Breast epithelium (tissue), 4 donors: ENCODE data around the gene VMP1. TPM values are rescaled to one million over a fixed set of nuclear protein-coding genes. Genes with fewer than 3 reads are reported as not detected.
"Not testable (repeated sequence)": the region's sequence is repeated elsewhere in the genome, so short reads cannot be mapped to it uniquely, and the experiment has no call there.

ENCODE experiments used
- DNase-seq, 2 donors: peaks; one replicate each; pipeline ENCODE4 v3.0.0-alpha.2; 2019; ENCODE audit warnings: low spot score in 2 of 2
- H3K27ac ChIP-seq, 2 donors: fragments of 200-600 bp; sonication (generic) in 1 of 2; one replicate each; pipeline ENCODE4 v1.5.1; 2016 to 2019; ENCODE audit warnings: mild to moderate bottlenecking in 1 of 2
- H3K27me3 ChIP-seq, 2 donors: fragments of 200-600 bp; sonication (generic) in 1 of 2; one replicate each; pipeline versions ENCODE4 v1.5.1 to v1.6.0; 2017 to 2019; ENCODE audit warnings: control low read depth in 1 of 2, mild to moderate bottlenecking in 1 of 2
- H3K36me3 ChIP-seq: fragments of 200-600 bp; one replicate; pipeline ENCODE4 v1.5.1; 2019
- H3K4me1 ChIP-seq, 2 donors: fragments of 200-600 bp; sonication (generic); one replicate each; pipeline ENCODE4 v1.5.1; 2016 to 2019; ENCODE audit warnings: control low read depth in 1 of 2
- H3K4me3 ChIP-seq, 3 donors: fragments of 200-600 bp; sonication (generic); 1 replicate in 2 of 3; 2 replicates in 1 of 3; pipeline ENCODE4 v1.5.1; 2016 to 2019; ENCODE audit warnings: mild to moderate bottlenecking in 3 of 3, moderate library complexity in 2 of 3
- H3K9me3 ChIP-seq, 2 donors: fragments of 200-600 bp; sonication (generic) in 1 of 2; one replicate each; pipeline ENCODE4 v1.5.1; 2016 to 2019; ENCODE audit warnings: control low read depth in 1 of 2
- CTCF ChIP-seq, 3 donors: fragments of 450-650 bp; IDR thresholded peaks; one replicate each; pipeline ENCODE4 v1.5.1; 2016 to 2017; ENCODE audit warnings: antibody characterized with exemption in 3 of 3, mild to moderate bottlenecking in 3 of 3, moderate library complexity in 3 of 3
- POLR2A ChIP-seq: fragments of 450-650 bp; IDR thresholded peaks from one replicate; pipeline ENCODE4 v1.6.1; 2016; ENCODE audit warnings: antibody characterized with exemption, mild to moderate bottlenecking, moderate library complexity
- POLR2AphosphoS5 ChIP-seq, 3 donors: sonication (generic); formaldehyde crosslinking; IDR thresholded peaks; one replicate each; pipeline ENCODE4 v1.6.1; 2017; ENCODE audit warnings: antibody characterized with exemption in 3 of 3
- intact Hi-C: fragments of 100-400 bp; cut with DNase I; formaldehyde crosslinking; loops from one replicate; pipeline ENCODE4 v1.15.1; 2023; ENCODE audit warnings: low total_unique reads
- total RNA-seq, 3 donors: library from RNA; depleted of rRNA; stranded (reverse); fragments of >200 nt; gene quantifications; one replicate each; pipeline ENCODE4 v1.1.0, GENCODE V29; 2016

VMP1 gene
- total RNA-seq, 3 donors from 2014 or later = 142 to 636 (median 489) TPM

- peak overlapping the region in 1 of 2 donors; percentile 64 for H3K27ac ChIP-seq
- no peak for TF ChIP-seq POLR2A
- TF ChIP-seq CTCF (IDR thresholded peaks at IDR 0.05) = no peak
- no peak for TF ChIP-seq POLR2AphosphoS5 (IDR thresholded peaks at IDR 0.05)
- no peak for DNase-seq
- H3K4me3 ChIP-seq = no peak overlapping the region
- intact Hi-C loops = no loop called here
- H3K36me3 ChIP-seq = no peaks in the 10 kb centered on the region
- peaks cover 0 to 14% of the 10 kb centered on the region in 2 donors for H3K4me1 ChIP-seq
- no peaks in the 10 kb centered on the region for H3K27me3 ChIP-seq
- no peaks in the 10 kb centered on the region for H3K9me3 ChIP-seq
Observed at GRCh38 chr17:59757881-59758385, 50.5 kb downstream of the VMP1 start.

GRCh38 chr17:59758998-59759651 lies 51.7 kb downstream of the VMP1 start:
- H3K27ac ChIP-seq, intact Hi-C loops: not testable (repeated sequence)

GRCh38 chr17:59760160-59760559 lies 52.7 kb downstream of the VMP1 start:
- no peaks in the 10 kb centered on the region for H3K36me3 ChIP-seq
- peaks cover 0 to 6% of the 10 kb centered on the region in 2 donors for H3K4me1 ChIP-seq
- H3K27me3 ChIP-seq = no peaks in the 10 kb centered on the region
- intact Hi-C loops = no loop called here
- no peaks in the 10 kb centered on the region for H3K9me3 ChIP-seq
- TF ChIP-seq POLR2AphosphoS5 (IDR thresholded peaks at IDR 0.05) (no peak), POLR2A (no peak), CTCF (IDR thresholded peaks at IDR 0.05) (no peak)
- H3K4me3 ChIP-seq = no peak overlapping the region
- no peak for DNase-seq
- H3K27ac ChIP-seq = no peak overlapping the region

More at GRCh38 chr17:59758998-59759651, 51.7 kb downstream of the VMP1 start:
- H3K4me1 ChIP-seq = peaks cover 0 to 13% of the 10 kb centered on the region in 2 donors
- not testable (repeated sequence) for H3K36me3 ChIP-seq, H3K4me3 ChIP-seq, H3K9me3 ChIP-seq, DNase-seq, H3K27me3 ChIP-seq

GRCh38 chr17:59761385-59762048 lies 54.1 kb downstream of the VMP1 start:
- Histone ChIP-seq H3K36me3 (no peaks in the 10 kb centered on the region), H3K4me3 (no peak overlapping the region)
- TF ChIP-seq POLR2A (no peak), CTCF (IDR thresholded peaks at IDR 0.05) (no peak), POLR2AphosphoS5 (IDR thresholded peaks at IDR 0.05) (no peak)

GRCh38 chr17:59762049-59762823 lies 54.8 kb downstream of the VMP1 start:
- Histone ChIP-seq H3K27ac (no peak overlapping the region), H3K4me1 (no peaks in the 10 kb centered on the region), H3K9me3 (no peaks in the 10 kb centered on the region), H3K36me3 (no peaks in the 10 kb centered on the region), H3K4me3 (no peak overlapping the region), H3K27me3 (no peaks in the 10 kb centered on the region)
- no peak for DNase-seq
- TF ChIP-seq POLR2AphosphoS5 (IDR thresholded peaks at IDR 0.05) (no peak), CTCF (IDR thresholded peaks at IDR 0.05) (no peak)
- intact Hi-C loops = no loop called here

More at GRCh38 chr17:59761385-59762048, 54.1 kb downstream of the VMP1 start:
- no peaks in the 10 kb centered on the region for H3K9me3 ChIP-seq
- H3K4me1 ChIP-seq = no peaks in the 10 kb centered on the region
- no peak for DNase-seq
- no peak overlapping the region for H3K27ac ChIP-seq
- H3K27me3 ChIP-seq = no peaks in the 10 kb centered on the region
- intact Hi-C loops = no loop called here
